Upper lobe of right lung (tissue), 1 donor: ENCODE measurements around the gene MPI. TPM values are rescaled to one million over a fixed set of nuclear protein-coding genes. Genes with fewer than 3 reads are reported as not detected.
"Not testable (repeated sequence)": the region's sequence is repeated elsewhere in the genome, so short reads cannot be mapped to it uniquely, and the experiment has no call there.

Experiments used
- ATAC-seq: fragments of 200-7000 bp; cut with Tn5 transposase; one replicate; pipeline ENCODE4 v1.9.1; 2020; ENCODE audit warnings: mild to moderate bottlenecking, moderate library complexity
- DNase-seq: peaks from one replicate; pipeline ENCODE4 v3.0.0-alpha.2; 2020
- H3K27ac ChIP-seq: fragments of 200-600 bp; one replicate; pipeline ENCODE4 v1.8.0; 2022
- H3K27me3 ChIP-seq: fragments of 200-600 bp; one replicate; pipeline ENCODE4 v1.8.0; 2022; ENCODE audit warnings: mild to moderate bottlenecking
- H3K36me3 ChIP-seq: fragments of 200-600 bp; one replicate; pipeline ENCODE4 v1.8.0; 2022
- H3K4me1 ChIP-seq: fragments of 200-600 bp; one replicate; pipeline ENCODE4 v1.8.0; 2022
- H3K4me3 ChIP-seq: fragments of 200-600 bp; one replicate; pipeline ENCODE4 v1.8.0; 2022; ENCODE audit warnings: mild to moderate bottlenecking
- H3K9me3 ChIP-seq: fragments of 200-600 bp; one replicate; pipeline ENCODE4 v1.8.0; 2022
- intact Hi-C: fragments of 100-400 bp; cut with DNase I; formaldehyde crosslinking; loops from one replicate; pipeline ENCODE4 v1.11.0; 2022
- total RNA-seq: library from RNA; stranded (reverse); fragmentation: NEBNext Ultra II Directional; extraction: Animal tissue kit (Norgen Biotek cat#: 25700); gene quantifications from one replicate; pipeline ENCODE4 v1.2.1, GENCODE V29; 2021
- TF ChIP-seq, protein P1 (sequence below): fragments of 200-600 bp; IDR thresholded peaks from one replicate; pipeline ENCODE4 v1.8.0; 2022; ENCODE audit warnings: antibody characterized with exemption
- donor health status: DM: no; HTN: yes; CAD: no; lungs with severe emphysema.

The MPI gene
- total RNA-seq, 1 donor from 2014 or later = 26.7 TPM

DNA sequence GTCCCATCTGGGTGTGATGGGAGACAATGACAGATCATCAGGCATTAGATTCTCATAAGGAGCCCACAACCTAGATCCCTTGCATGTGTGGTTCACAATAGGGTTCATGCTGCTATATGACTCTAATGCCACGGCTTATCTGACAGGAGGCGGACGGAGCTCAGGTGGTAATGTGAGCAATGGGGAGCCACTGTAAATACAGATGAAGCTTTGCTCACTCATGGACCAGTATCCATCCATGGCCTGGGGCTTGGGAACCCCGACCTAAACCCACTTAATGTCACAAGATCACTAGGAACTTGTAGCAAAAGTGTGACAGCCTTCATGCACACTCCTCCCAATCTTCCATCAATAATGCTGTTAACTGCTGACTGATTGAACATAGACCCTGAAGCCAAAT lies 18.8 kb downstream of the MPI start:
- H3K4me1 ChIP-seq = peaks cover 15% of the 10 kb centered on the region
- DNase-seq (peak; percentile 33), ATAC-seq (no peak)
- H3K4me3 ChIP-seq = no peak overlapping the region
- H3K36me3 ChIP-seq = peaks cover 23% of the 10 kb centered on the region
- no peaks in the 10 kb centered on the region for H3K27me3 ChIP-seq
- TF ChIP-seq, protein P1, sequence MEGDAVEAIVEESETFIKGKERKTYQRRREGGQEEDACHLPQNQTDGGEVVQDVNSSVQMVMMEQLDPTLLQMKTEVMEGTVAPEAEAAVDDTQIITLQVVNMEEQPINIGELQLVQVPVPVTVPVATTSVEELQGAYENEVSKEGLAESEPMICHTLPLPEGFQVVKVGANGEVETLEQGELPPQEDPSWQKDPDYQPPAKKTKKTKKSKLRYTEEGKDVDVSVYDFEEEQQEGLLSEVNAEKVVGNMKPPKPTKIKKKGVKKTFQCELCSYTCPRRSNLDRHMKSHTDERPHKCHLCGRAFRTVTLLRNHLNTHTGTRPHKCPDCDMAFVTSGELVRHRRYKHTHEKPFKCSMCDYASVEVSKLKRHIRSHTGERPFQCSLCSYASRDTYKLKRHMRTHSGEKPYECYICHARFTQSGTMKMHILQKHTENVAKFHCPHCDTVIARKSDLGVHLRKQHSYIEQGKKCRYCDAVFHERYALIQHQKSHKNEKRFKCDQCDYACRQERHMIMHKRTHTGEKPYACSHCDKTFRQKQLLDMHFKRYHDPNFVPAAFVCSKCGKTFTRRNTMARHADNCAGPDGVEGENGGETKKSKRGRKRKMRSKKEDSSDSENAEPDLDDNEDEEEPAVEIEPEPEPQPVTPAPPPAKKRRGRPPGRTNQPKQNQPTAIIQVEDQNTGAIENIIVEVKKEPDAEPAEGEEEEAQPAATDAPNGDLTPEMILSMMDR = no peak
- H3K27ac ChIP-seq = no peak overlapping the region
- intact Hi-C loops = no loop called here
- H3K9me3 ChIP-seq = no peaks in the 10 kb centered on the region

DNA sequence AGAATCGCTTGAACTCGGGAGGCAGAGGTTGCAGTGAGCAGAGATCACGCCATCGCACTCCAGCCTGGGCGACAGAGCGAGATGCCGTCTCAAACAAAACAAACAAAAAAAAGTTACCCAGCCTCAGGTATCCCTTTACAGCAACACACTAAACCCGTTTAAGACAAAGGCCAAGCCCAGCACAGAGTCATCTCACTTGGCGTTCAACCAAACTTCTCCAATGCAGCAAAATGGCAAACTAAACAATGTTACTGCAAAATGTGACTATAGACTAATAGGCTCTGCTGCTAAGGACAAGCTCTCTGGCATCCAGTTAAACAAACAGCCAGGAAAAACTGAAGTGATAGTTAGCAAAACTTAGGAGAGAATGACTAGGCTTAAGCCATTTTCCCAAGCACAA lies 23.2 kb downstream of the MPI start:
- H3K4me3 ChIP-seq = no peak overlapping the region
- intact Hi-C loops = no loop called here
- TF ChIP-seq, protein P1 = no peak
- no peak for ATAC-seq
- peaks cover 45% of the 10 kb centered on the region for H3K36me3 ChIP-seq
- DNase-seq = no peak
- H3K27ac ChIP-seq = no peak overlapping the region
- no peaks in the 10 kb centered on the region for H3K27me3 ChIP-seq
- no peaks in the 10 kb centered on the region for H3K9me3 ChIP-seq
- H3K4me1 ChIP-seq = no peaks in the 10 kb centered on the region

DNA sequence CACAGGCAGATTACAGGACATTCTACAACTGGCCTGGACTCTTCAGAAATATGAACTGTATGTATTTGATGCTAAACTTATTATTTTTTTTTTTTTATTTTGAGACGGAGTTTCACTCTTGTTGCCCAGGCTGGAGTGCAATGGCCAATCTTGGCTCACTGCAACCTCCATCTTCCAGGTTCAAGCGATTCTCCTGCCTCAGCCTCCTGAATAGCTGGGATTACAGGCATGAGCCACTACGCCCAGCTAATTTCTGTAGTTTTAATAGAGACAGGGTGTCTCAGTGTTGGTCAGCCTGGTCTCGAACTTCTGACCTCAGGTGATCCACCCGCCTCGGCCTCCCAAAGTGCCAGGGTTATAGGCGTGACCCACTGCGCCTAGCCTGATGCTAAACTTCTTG lies 24.0 kb downstream of the MPI start:
- H3K27me3 ChIP-seq, ATAC-seq, H3K4me1 ChIP-seq, H3K4me3 ChIP-seq, intact Hi-C loops, H3K9me3 ChIP-seq, H3K27ac ChIP-seq: not testable (repeated sequence)
- peak; percentile 17 for DNase-seq
- peaks cover 53% of the 10 kb centered on the region for H3K36me3 ChIP-seq

DNA sequence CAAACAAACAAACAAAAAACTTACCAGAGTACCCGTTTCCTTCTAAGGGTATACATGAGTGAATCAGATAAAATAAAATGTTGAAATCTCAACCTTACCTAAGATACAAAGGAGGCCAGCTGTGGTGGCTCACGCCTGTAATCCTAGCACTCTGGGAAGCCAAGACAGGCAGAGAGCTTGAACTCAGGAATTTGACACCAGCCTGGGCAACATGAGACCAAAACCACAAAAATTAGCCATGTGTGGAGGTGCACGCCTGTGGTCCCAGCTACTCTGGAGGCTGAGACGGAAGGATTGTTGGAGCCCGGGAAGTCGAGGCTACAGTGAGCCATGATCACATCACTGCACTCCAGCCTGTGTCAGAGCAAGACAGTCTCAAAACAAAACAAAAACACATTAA lies 27.8 kb downstream of the MPI start:
- Histone ChIP-seq H3K9me3 (no peaks in the 10 kb centered on the region), H3K4me1 (peaks cover 8% of the 10 kb centered on the region), H3K4me3 (no peak overlapping the region), H3K27ac (no peak overlapping the region), H3K36me3 (peaks cover 91% of the 10 kb centered on the region), H3K27me3 (no peaks in the 10 kb centered on the region)
- TF ChIP-seq, protein P1 = no peak
- ATAC-seq (no peak), DNase-seq (peak; percentile 12)
- intact Hi-C loops = no loop called here

DNA sequence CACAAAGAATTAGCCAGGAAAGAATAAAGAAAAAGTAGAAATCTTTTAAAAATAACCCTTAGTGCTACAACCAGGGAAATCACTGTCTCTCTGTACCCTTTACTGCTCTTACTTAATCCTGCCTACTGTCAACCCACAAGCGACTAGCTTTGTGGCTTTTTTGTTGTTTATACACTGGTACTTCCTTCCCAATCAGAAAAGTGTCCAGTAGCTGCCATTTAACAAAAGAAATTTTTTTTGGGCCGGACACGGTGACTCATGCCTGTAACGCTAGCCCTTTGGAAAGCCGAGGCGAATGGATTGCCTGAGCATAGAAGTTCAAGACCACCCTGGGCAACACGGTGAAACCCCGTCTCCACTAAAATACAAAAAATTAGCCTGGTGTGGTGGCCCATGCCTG lies 30.6 kb downstream of the MPI start:
- peak; percentile 54 for ATAC-seq
- Histone ChIP-seq H3K27ac (no peak overlapping the region), H3K9me3 (no peaks in the 10 kb centered on the region), H3K4me3 (no peak overlapping the region), H3K27me3 (no peaks in the 10 kb centered on the region), H3K4me1 (peaks cover 8% of the 10 kb centered on the region), H3K36me3 (peaks cover 99% of the 10 kb centered on the region)
- TF ChIP-seq, protein P1 = no peak
- peak; percentile 17 for DNase-seq
- intact Hi-C loops = no loop called here

DNA sequence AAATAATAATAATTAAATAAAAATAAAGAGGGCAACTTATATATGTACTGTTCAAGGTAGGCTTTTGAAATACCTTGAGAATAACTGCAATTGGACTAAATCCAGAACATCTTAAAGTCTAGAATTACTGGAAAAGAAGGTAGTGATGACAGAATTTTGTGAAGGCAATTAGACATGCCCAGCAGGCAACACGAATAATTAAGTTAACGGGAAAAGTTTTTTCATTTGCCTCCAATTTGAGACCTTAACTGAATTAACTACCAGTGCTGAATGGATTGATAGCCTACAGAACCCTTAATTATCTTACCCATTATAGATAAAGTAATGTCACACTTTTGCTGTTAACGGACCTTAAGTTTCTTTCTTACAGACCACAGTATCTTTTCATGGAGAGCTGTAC lies 34.7 kb downstream of the MPI start:
- Histone ChIP-seq H3K4me1 (peaks cover 8% of the 10 kb centered on the region), H3K9me3 (no peaks in the 10 kb centered on the region), H3K27ac (no peak overlapping the region), H3K36me3 (peaks cover 98% of the 10 kb centered on the region), H3K4me3 (no peak overlapping the region), H3K27me3 (no peaks in the 10 kb centered on the region)
- TF ChIP-seq, protein P1 = no peak
- intact Hi-C loops = no loop called here
- no peak for ATAC-seq
- DNase-seq = no peak
